Activated gamma-delta T cell (primary cell): ENCODE measurements around the gene GAB1.

Source experiments
- DNase-seq: peaks from one replicate; lab custom pipeline; 2025; lab: John Stamatoyannopoulos, UW

The GAB1 gene

DNA sequence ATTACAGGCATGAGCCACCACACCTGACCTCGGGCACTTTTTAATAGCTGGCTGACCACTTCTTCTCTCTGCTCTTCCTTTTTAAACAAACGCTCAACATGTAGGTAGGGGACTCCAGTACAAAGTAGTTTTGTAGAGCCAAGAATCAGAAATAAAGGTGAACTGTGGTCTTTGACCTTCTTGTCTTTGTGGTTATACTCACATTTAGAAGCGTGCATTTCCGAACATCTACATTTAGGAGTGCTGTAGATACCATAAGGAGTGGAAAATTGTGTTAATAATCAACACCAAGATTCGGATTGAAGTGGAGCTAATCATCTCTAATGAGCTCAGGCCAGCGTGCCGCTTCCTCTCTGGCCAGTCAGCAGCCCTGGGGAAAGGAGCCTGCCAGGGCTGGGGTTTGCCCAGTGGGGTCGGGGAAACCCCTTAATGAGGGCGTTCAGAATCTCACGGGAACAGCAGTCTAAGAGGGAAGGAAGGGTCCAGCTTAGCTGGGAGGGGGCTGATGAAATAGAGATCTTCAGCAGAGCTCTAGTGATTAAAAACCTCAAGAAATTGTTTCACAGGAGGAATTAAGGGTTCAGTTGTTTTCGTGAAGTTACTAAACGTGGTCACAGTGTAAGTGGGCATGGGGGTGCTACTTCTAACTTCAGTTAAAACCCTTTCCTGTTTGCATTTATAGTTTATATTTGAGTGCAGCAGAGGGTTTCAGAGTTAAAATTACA is 81.2 kb downstream of the GAB1 start:
- no peak for DNase-seq

DNA sequence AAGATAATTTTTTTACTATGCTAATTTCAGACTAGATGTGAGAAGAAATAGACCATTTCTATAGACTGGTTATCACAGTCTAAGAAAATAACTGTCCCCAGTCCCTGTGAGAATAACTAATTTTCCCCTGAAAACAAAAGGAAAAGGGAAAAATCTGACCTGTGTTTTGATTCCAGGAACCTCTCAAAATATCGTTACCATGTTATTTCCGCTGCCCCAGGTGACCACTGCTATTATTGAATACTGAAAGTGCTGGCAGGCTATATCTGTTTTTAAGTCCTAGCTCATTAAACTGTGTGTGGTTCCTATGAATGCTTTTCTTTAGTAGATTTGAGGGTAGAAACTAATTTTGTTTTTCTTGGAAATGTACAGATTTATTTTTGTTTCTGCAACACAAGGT is 83.6 kb downstream of the GAB1 start:
- DNase-seq: no peak

DNA sequence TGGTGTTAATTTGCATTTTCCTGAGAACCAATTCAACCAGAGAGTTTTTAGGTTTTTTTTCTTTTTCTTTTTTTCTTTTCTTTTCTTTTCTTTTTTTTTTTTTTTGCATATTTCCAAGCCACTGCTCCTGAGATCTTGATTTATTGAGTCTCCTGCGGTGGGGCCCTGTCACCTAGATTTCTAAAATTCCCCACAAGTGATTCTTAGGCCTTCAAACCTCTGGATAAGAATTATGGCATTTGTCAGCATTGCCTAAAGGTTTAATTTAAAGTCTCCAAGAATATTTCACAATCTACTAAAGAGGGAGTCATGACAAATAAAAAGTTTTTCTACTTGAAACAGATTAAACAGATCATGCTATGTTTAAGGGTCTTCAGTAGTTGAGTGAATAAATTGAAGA is 84.9 kb downstream of the GAB1 start:
- no peak for DNase-seq

DNA sequence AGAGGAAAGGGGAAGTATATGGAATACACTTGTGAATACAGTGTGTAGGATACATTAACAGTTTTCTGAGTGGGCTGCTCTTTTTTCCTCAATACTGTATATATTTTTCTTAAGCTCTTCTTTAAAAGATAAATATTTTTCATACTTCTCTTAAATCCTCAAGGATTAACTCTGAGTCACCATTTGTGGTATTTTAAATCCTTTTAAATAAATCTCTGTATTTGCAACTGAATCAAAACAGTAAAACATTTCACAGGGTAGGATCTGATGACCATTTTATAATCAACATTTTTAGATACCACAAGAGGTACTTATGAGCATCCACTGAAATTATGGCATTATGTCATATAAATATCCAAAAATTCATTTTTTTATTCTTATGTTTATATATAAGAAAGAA is 87.6 kb downstream of the GAB1 start:
- DNase-seq: no peak

DNA sequence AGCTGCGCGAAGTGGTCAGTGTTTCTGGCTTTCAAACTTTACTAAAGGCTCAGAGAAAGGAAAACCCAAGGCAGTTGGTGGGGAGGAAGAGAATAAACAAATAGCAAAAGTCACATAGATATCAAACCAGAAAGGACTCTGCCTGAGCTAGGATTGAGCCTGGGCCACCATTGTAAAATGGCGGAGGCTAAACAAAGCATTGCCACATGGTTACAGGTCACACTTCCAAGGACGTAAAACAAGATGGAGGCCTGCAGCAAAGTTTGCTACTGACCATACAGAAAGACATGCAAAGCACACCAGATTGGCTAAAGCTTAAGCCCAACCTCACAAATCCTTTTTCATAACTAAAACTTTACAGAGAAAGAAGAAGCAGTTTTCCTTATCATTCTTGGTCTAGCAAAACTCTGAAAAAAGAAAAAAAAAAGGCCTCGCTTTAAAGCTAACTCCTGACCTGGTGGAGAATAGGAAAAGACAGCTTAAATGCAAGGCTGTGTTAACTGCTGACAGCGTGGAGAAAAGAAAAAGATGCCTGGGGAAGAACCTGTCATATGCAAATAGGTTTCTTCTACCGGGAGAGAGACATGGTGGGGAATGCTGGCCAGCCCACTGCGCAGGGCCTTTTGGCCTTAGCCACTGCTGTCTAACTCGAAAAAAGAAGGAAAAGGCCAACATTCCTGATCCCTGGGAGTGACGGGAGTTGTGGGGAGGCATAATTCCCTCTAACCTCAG is 95.0 kb downstream of the GAB1 start:
- no peak for DNase-seq

DNA sequence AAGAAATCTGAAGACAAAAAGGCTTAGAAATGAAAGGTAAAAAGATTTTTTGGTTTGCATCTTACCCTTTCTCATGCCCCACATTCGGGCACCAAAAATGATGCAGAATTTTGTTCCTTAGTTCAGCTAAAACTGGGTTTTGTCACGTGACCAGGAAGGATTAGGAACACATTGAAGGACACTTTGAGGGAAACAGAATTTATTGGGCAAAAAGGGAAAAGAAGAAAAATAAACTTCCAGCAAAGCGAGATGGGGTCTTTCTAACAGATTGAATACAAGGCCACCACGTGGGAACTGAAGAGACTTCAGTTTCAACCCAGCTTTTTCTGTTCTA is 95.5 kb downstream of the GAB1 start:
- DNase-seq: no peak

DNA sequence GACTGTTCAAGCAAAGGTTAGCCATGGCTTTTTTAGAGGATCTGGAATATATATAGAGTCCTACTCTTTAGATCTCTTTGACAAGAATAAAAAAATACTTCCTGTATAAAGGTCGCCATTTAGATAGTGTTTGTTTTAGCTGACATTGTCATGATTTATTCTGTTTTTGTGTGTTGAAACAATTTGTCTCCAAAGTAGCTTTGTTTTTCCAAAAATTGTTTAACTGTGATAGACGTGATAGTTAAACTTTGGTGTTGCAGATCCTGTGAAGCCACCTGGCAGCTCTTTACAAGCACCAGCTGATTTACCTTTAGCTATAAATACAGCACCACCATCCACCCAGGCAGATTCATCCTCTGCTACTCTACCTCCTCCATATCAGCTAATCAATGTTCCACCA is 96.6 kb downstream of the GAB1 start:
- DNase-seq: no peak

DNA sequence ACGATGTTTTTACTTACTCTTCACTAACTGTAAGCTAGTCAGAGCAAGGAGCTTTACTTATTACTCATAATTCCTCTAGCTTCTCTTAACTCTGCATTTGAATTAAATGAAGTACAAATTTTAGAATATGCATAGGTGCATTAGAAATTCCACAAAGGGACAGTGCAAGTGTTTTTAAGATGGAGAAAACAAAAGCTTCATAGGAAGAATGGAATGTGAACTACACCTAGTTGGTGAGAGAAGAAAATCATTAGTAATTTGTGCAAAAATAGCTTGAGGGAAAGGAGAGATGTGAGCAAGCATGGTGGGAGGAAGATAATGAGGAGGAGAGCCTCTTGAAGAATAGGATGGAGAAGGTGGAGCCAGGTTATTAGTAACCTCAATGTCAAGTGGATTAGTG is 99.3 kb downstream of the GAB1 start:
- DNase-seq: no peak

DNA sequence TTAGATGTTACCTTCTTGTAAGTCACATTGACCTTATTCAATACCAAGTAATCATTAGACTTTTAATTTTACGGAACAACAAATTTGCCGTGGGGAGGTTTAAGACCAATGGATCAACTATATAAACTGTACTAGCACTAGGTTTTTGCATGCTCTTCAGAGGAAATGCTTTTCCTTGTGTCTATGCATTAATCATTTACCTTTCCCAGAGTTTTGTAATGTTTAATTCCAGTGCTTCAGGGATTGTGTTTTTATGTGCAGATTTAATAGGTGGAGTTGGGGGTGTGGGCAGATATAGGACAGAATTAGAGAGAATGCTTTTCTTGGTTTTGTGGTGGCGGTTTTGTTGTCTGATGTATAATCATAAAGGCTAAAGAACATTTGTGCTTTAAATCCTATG is 100.8 kb downstream of the GAB1 start:
- DNase-seq: no peak

DNA sequence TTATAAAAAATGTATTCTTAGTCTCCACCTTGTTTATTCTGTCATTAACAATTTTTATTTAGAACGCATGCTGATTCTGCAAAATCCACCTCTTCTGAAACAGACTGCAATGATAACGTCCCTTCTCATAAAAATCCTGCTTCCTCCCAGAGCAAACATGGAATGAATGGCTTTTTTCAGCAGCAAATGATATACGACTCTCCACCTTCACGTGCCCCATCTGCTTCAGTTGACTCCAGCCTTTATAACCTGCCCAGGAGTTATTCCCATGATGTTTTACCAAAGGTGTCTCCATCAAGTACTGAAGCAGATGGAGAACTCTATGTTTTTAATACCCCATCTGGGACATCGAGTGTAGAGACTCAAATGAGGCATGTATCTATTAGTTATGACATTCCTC is 101.3 kb downstream of the GAB1 start:
- no peak for DNase-seq

DNA sequence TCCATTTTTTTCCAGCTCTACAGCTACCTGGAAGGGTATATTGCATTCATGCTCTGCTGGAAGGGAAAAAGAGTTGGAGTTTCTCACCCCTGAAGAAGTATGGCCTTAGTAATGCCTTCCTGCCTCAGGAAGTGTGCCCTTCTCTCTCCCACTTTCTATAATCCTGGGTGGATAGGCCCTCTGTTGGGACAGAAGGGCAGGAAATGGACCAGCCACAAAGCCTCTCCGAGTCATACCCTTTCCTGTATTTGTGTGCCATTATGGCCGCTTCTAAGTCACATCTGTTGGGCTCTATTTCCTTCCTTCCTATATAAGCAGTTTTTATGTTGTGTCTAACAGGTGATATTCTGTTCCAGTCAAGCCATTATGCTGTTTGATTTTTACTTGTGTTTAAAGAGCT is 102.0 kb downstream of the GAB1 start:
- no peak for DNase-seq

DNA sequence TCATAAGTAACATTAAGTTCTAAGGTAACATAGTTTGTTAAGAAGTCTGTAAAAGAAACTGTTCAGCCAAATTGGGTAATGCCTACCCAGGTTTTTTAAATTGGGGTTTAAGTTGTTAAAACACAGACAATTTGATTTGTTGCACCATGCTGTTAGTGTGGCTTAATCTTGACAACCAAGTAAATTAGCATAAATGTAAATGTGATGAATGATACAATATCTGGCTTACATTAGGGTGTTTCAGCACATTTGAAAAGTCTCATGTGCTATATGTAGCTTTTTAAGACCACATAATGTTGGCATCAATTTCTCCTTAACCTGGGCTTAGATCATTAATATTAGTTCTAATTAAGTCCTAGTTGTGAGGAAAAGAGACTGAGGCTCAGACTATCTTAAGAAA is 104.4 kb downstream of the GAB1 start:
- no peak for DNase-seq

DNA sequence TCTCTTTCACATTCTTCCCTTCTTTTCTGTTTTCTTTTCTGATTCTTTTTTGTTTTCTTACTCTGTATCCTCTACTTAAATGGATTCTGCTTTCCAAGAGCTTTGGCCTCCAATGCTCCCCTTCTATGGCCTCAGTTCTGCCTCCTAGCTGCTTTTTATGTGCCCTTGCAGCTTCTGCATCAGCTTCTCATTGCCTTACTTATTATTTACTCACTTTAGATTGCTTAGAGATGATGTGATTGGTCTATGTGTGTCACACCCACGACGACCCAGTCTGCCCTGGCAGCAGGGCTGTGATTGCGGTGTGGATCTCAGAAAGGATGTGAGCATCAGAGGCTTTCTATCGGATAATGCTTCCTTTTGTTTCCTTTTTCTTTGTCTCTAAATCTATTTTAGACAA is 105.0 kb downstream of the GAB1 start:
- DNase-seq: no peak

DNA sequence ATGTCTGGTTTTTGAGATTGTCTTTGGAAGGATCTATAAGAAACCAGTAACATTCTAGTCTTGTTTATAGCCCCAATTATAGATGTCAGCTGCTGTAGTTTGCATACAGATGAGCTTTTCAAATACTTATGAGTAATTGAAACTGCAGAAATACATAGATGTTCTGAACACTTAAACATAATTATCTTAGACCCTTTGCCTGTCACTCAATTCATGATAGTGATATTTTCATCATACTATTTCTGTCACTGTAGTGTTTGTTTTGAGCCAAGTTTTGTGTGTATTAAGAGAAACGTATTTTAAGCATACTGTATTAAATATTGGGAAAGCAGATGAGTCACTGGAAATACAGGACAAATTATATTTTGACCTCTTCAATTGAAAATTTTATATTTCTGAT is 107.1 kb downstream of the GAB1 start:
- DNase-seq: no peak

DNA sequence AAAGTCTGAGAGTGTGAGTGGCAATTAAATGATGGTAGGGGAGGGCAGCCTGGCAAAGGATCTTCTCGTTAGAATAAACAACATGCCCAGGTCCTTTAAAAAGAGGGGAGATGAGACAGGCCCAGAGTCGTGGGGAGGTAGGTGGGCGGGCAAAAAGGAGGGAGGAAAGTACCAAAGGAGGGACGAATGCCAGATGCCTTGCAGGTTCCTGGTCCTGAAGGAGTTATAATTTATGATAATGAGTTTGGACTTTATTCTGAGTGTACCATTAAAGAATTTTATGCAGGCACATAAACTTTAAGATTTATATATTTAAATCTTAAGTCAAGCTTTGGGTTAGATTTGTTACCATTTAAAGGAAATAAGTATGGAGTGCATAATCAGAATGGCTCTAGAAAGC is 114.5 kb downstream of the GAB1 start:
- no peak for DNase-seq

DNA sequence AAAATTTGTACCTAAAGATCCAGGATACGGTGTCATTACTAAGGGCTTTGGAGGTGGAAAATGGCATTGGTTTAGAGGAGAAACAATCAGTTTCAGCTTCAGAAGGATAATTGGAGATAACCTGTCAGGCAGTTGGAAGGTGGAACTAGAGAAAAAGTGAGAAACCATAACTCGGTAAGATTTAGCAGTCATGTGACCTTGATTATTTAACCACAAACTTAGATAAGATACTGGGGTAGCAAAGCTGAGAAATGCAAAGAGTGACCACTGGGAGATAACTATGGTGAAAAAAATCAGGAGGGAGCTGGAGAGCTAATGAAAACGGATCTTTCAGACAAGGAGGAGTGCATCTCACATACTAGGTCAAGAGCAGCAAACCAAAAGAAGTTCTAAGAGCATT is 118.5 kb downstream of the GAB1 start:
- DNase-seq: no peak

DNA sequence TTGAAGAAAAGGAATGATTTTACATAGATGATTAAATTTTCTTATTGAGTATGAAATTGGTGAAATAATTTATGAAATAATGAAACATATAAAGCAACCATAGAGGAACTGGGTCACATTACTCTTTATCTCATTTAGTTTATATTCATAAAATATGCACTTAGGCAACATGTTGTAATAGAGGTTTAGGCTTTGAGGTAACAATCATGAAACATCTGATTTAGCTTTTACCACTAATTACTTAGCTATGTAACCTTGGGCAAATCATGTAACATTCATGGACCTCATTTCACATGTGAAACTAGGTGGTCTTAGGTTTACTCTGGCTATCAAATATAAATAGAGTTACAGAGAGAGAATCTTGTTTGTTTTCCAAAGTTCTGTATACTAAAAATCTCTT is 122.3 kb downstream of the GAB1 start:
- no peak for DNase-seq

DNA sequence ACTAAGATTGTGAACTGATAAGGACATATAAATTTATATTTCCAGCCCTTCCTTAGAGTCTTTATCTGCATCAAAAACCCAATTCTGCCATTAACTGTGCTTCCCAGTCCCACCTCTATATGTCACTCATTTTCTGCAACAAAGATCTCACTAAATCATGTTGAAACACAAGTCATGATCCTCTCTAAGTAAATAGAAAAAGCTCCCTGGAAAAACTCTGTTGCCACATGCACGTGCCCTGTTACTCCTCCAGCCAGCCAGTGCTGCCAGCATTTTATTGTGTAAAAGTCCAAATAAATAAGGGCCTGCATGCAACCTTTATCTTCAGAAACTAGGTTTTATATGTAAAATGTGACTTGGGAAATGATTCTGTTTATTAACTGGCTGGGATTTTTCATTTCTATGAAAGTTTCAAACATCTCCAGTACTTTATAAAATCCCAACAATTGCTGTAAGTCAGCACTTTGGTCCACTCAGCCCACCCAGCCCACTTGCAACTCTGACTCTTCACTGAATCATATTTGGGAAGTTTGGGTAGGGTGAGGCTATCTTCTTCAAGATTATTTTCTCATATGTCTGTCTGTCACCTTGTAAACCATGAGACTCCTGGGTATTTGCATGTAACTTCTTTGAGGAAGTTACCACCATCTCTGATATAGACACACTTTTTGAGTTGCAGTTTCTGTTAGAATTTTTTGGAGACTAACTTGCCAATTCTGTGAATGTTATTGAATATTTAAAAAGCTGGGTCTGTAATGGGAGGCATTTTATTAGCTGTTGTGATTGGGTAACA is 136.9 kb downstream of the GAB1 start:
- no peak for DNase-seq

DNA sequence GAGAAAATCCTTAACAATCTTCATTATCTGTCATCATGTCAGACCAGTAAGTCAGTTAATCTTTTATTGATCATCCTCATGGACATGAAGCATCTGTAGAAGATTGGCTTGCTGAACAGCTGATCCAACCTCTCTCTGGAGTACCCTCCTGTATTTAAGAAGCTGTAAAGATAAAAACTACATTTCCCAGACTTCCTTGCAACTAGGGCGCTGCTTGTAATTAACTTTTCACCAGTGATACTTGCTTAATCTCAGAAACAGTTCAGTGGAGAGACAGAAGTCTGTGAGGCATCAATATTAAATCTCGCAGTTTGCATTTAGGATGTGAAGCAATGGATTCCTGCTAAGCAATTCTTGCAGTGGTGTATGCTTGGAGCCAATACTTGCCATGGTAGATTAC is 140.8 kb downstream of the GAB1 start:
- no peak for DNase-seq

DNA sequence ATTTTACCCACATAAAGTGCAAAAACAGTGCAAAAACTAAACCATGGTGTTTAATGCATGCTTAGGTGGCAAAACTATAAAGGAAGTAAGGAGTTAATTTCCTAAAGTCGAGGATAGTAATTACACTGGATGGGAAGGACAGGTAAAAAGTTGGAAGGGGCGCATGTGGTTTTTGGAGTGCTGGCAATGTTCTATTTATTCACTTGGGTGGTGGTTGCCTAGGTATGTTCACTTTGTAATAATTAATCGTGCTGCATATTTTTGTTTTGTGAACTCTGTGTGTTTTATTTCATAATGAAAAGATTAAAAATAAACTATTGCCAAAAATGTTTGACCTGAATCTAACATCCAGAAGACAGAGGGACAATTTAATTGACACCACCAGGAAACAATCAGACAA is 144.7 kb downstream of the GAB1 start:
- no peak for DNase-seq

DNA sequence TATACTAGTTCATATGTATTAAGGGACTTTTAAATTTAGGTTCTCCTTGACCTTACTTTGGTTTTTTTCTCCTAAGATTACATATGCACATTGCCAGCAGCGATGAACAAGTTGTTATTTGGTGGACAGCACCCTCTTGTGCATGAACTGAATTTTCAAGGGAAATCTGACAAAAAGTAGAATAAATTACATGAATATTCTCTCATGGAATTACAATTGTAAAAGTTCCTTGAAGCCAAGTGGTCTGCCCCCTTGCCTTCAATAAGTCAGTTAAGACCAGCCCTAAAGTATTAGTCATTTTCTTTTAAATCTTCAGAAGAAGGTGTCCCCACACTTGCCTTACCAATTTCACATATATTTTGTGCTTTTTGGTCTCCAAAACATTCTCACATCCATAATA is 146.2 kb downstream of the GAB1 start:
- no peak for DNase-seq

DNA sequence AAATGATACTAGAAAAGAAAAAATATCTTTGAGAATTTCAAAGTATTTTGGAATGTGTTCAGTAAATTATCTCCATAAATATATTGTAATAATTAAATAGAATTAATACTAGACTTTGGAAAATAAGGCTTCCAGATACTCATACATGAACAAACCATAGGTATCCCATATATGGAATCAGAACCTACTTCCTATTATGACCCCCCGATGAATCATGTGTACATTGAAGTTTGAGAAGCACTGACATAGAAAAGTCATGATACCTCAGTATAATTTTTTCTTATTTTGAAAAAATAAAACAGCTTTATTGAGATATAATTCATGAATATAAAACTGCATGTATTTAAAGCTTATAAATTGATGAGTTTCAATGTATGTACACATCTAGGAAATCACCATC is 149.6 kb downstream of the GAB1 start:
- DNase-seq: no peak

DNA sequence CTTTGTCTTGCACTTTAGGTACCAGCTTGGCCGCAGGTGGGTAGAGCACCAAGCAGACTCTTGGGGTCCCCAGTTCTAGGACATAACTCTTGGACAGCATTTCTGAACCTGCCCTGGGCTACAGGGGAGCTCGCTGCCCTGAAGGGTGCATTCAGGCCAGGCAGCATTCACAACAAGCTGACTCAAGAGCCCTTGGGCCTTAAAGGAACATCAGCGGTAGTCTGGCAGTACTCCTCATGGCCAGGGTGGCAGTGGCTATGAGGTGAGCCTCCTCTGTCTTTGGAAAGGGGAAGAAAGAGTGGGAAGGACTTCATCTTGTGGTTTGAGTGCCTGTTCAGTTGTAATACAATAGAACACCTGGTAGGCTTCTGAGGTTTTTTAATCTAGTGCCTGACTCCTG is 152.0 kb downstream of the GAB1 start:
- no peak for DNase-seq
